Measurements from ENCODE around the gene RPRD1B. TPM values are rescaled to one million over a fixed set of nuclear protein-coding genes. Genes with fewer than 3 reads are reported as not detected.
"Not testable (repeated sequence)": the region's sequence is repeated elsewhere in the genome, so short reads cannot be mapped to it uniquely, and the experiment has no call there.

Gene RPRD1B
- total RNA-seq, 1 donor from 2014 or later = 74.2 TPM

DNA sequence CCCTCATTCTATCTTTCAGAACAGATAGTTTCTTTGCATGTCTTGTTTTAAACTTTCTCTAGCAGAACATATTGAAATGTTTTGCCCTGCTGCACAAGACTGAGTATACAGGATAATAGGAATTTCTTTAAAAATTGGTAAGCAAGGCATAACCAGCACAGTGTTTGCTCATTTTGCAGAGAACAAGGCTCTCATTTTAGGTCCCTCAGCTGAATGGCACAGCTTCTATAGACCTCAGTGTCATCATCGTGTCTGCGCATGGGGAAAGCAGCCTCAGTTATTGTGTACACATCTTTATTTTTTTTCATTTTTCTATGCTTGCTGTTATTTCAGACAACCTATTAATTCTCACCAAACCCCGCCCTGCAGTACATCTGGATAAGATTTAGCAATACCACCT lies 36.0 kb upstream of the RPRD1B start:
- ATAC-seq (ENCODE audit: poor library complexity) (no peak), DNase-seq (no peak)
- intact Hi-C loops (cut with DNase I) = loop anchor here (10.0 kb wide), 2 partner anchors 243 to 433 kb away; no protein-coding TSS in a partner anchor

GRCh38 chr20:37999526-38000263 lies 33.9 kb upstream of the RPRD1B start:
- intact Hi-C loops (cut with DNase I) = loop anchor here (10.0 kb wide), 2 partner anchors 245 to 435 kb away; no protein-coding TSS in a partner anchor
- DNase-seq (no peak), ATAC-seq (ENCODE audit: poor library complexity) (no peak)

GRCh38 chr20:38000293-38000692 lies 33.3 kb upstream of the RPRD1B start:
- DNase-seq (no peak), ATAC-seq (ENCODE audit: poor library complexity) (no peak)
- intact Hi-C loops (cut with DNase I) = no loop called here

- intact Hi-C loops (cut with DNase I) = no loop called here
- DNase-seq (no peak), ATAC-seq (ENCODE audit: poor library complexity) (no peak)
Observed at GRCh38 chr20:38001173-38001875, 32.2 kb upstream of the RPRD1B start.

- ATAC-seq (ENCODE audit: poor library complexity) (no peak), DNase-seq (no peak)
- intact Hi-C loops (cut with DNase I) = no loop called here
Observed at GRCh38 chr20:38001981-38002380, 31.6 kb upstream of the RPRD1B start.

DNA sequence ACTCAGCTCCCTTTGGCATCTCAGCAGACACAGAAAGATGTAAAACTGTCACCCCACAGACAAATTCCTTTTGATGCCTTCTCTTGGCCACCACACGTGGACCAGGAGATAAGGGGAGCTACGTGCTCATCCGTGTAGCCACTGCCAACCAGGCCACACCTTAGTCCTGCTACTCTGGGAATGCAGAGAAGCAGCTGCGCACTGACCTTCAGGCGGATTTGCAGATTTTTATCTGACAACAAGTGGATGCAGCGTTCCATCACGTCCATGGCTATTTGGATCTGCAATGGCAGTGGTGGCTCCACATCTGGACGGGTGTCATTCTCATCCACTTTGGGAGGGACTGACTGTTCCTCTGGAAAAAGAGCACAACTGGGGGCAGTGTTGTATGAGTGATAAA lies 31.1 kb upstream of the RPRD1B start:
- intact Hi-C loops (cut with DNase I) = no loop called here
- no peak for DNase-seq
- ATAC-seq (ENCODE audit: poor library complexity) = no peak

GRCh38 chr20:38004416-38004815 lies 29.1 kb upstream of the RPRD1B start:
- intact Hi-C loops (cut with DNase I) = no loop called here
- DNase-seq (no peak), ATAC-seq (ENCODE audit: poor library complexity) (no peak)

GRCh38 chr20:38005903-38006302 lies 27.6 kb upstream of the RPRD1B start:
- DNase-seq = no peak
- ATAC-seq (ENCODE audit: poor library complexity) = no peak
- intact Hi-C loops (cut with DNase I) = no loop called here

DNA sequence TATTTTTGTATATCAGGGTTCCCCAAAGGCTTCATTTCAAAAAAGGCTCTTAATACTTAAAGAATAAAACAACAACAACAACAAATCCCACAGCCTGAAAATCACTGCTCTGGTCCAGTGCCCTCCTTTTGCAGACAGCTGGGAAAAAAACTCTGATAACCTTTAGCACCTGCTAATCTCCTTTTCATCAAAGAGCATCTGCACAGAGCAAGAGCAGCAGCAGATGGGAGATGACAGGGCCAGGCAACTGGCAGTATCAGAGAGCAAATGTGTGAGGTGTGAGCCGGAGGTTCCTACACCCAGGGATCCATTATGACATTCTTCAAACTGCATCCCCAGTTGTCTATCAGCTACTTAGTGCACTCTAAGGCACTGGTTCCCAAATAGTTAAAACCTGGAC lies 26.0 kb upstream of the RPRD1B start:
- intact Hi-C loops (cut with DNase I) = no loop called here
- DNase-seq (no peak), ATAC-seq (ENCODE audit: poor library complexity) (no peak)

- intact Hi-C loops (cut with DNase I) = no loop called here
- DNase-seq = no peak
- no peak for ATAC-seq (ENCODE audit: poor library complexity)
Observed at GRCh38 chr20:38008233-38008944, 25.2 kb upstream of the RPRD1B start.

- DNase-seq; intact Hi-C loops (cut with DNase I); ATAC-seq (ENCODE audit: poor library complexity): not testable (repeated sequence)
Observed at GRCh38 chr20:38009416-38009815, 24.1 kb upstream of the RPRD1B start.

DNA sequence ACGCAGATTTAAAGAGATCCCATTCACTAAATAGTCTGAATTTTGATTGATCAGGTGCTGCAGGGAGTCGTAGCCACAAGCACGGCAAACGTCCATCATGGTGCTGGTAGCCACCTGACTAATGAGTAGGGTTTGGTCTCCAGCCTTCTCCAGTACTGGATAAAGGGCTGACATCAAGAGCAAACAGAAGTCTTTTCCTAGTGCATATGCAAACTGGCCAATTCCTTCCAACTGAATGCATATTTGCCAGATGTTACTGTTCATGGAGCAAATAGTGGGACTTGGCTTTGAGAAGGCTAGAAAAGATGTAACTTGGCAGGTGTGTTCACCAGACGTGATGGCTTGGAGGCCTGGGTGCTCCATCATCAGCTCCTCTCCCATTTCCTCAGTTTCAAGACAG lies 21.9 kb upstream of the RPRD1B start:
- intact Hi-C loops (cut with DNase I) = no loop called here
- DNase-seq = no peak
- no peak for ATAC-seq (ENCODE audit: poor library complexity)

GRCh38 chr20:38012332-38012731 lies 21.2 kb upstream of the RPRD1B start:
- intact Hi-C loops (cut with DNase I) = no loop called here
- no peak for ATAC-seq (ENCODE audit: poor library complexity)
- no peak for DNase-seq

DNA sequence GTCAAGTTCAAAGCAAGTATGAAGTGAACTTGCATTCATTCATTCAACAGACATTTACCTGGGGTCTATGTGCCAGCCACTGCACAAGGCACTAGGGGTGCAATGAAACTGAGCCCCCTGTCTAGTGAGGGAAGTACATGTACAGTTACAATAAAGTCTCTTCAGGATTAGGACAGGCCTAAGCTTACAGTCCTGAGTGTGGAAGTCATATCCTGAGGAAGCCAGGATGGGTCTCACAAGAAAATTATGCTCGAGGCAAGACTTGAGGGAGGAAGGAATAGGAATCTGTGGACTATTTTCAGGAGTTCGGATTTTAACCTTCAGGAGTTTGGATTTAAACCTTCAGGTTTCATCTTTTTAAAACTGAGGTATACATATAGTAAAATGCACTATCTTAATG lies 19.7 kb upstream of the RPRD1B start:
- ATAC-seq (ENCODE audit: poor library complexity) (no peak), DNase-seq (no peak)
- intact Hi-C loops (cut with DNase I) = no loop called here

GRCh38 chr20:38017959-38018358 lies 15.6 kb upstream of the RPRD1B start:
- DNase-seq (no peak), ATAC-seq (ENCODE audit: poor library complexity) (no peak)
- intact Hi-C loops (cut with DNase I) = no loop called here

DNA sequence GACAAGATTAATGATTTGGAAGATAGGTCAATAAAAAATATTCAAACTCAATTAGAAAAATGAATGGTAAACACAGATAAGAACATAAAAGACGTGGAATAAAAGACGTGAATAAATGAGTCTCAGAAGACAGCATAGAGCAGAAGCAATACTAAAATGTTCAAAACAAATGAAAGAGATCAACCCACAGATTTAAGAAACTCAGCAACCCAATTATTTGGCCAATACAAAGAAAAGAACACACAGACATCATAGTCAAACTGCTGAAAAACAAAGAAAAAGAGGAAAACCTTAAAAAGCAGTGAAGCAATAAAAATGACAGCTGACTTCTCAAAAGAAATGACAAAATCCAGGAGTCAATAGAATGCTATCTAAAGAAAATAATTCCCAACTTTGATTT lies 15.2 kb upstream of the RPRD1B start:
- intact Hi-C loops (cut with DNase I) = no loop called here

GRCh38 chr20:38021087-38021772 lies 12.3 kb upstream of the RPRD1B start:
- ATAC-seq (ENCODE audit: poor library complexity) (no peak), DNase-seq (no peak)
- intact Hi-C loops (cut with DNase I) = no loop called here

More for the DNA sequence above, 15.2 kb upstream of the RPRD1B start:
- DNase-seq (no peak), ATAC-seq (ENCODE audit: poor library complexity) (no peak)

DNA sequence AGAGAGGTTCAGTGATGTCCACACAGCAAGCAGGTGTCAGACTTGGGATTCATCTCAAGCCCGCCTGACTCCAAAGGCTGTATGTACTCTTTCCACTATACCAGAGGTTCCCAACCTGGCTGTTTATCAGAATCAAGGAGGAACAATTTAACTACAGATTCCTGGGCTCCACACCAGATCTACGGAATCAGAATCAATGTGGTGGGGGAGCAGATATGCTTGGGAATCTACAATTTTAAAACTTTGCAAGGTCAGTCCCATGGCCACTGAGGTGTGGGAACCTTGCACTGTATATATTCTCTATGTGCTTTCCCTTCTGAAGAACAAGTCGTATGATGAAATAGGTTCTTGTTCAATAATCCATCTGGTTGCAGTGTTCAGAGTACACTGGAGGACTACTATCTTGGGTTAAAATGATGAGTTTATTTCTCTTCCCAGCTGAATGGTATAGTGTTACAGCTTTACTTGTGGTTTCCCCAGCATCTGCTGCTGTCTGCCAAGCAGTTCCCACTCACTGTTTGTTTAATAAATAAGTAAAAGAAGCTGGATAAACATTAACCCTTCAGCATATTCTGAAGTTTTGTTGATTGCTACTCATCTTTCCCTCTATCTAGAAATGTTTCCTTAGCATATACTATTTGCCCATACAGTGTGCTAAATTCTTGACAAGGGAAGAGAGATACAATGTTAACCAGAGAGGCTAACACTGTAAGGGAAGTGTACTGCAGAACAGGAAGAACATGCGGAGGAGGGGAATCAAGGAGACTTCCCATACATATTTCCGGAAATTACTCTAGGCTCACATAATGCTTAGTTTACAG lies 10.2 kb upstream of the RPRD1B start:
- peak; percentile 41 for ATAC-seq (ENCODE audit: poor library complexity)
- intact Hi-C loops (cut with DNase I) = no loop called here
- no peak for DNase-seq

Data from Right ventricle myocardium superior (tissue), 1 donor.